ENCODE results near the gene NEDD4L.

Gene NEDD4L

GRCh38 chr18:58254873-58255511 lies 211.0 kb downstream of the NEDD4L start (continued):
- TF ChIP-seq PRDM2 (tag by site-specific recombination; IDR thresholded peaks at IDR 0.05; ENCODE audit: borderline replicate concordance) (no peak), FEZF1 (tag by site-specific recombination; IDR thresholded peaks at IDR 0.05) (peak; percentile 55), ZNF843 (tag by site-specific recombination; IDR thresholded peaks at IDR 0.05) (no peak), ZBTB11 (tag by site-specific recombination; conservative IDR thresholded peaks at IDR 0.05; ENCODE audit: low read depth) (no peak), ELK4 (IDR thresholded peaks at IDR 0.05; ENCODE audit: borderline replicate concordance, low read depth, low read length) (no peak), ZNF366 (tag by site-specific recombination; conservative IDR thresholded peaks at IDR 0.05) (peak; percentile 67), ZXDB (tag by site-specific recombination; IDR thresholded peaks at IDR 0.05) (peak; percentile 33; the same call in 1 of the 2 replicates), PATZ1 (tag by site-specific recombination; IDR thresholded peaks at IDR 0.05) (no peak), ZNF488 (tag by site-specific recombination; IDR thresholded peaks at IDR 0.05) (no peak), ZNF571 (tag by site-specific recombination; IDR thresholded peaks at IDR 0.05) (no peak), ZBTB44 (tag by site-specific recombination; IDR thresholded peaks at IDR 0.05) (no peak), ZNF596 (tag by site-specific recombination; IDR thresholded peaks at IDR 0.05) (no peak), CTCF (tag by site-specific recombination; IDR thresholded peaks at IDR 0.05) (no peak), ZSCAN18 (tag by site-specific recombination; IDR thresholded peaks at IDR 0.05) (no peak), ZNF211 (tag by site-specific recombination; IDR thresholded peaks at IDR 0.05; ENCODE audit: low read depth) (no peak), SCRT1 (tag by site-specific recombination; IDR thresholded peaks at IDR 0.05; ENCODE audit: borderline replicate concordance) (no peak), ZSCAN16 (tag by site-specific recombination; IDR thresholded peaks at IDR 0.05) (no peak), WT1 (tag by site-specific recombination; IDR thresholded peaks at IDR 0.05) (no peak), KLF8 (tag by site-specific recombination; IDR thresholded peaks at IDR 0.05) (no peak), ZNF629 (tag by site-specific recombination; IDR thresholded peaks at IDR 0.05) (peak; percentile 81)
